A673 (cell line): ENCODE measurements around the gene DSP. TPM values are rescaled to one million over a fixed set of nuclear protein-coding genes. Genes with fewer than 3 reads are reported as not detected.

Experiments used
- BruUV-seq: library from RNA; stranded (reverse); fragments of 400-500 nt; replicated peaks from 2 replicates; lab custom pipeline; 2021; lab: Mats Ljungman, UMichigan
- CTCF ChIA-PET: fragments of 300-600 bp; sonication (Branson Sonifier 250); formaldehyde crosslinking; loops from one replicate; lab custom pipeline; 2022; ENCODE audit warnings: antibody characterized with exemption; lab: Charles Lee
- POLR2A ChIA-PET: fragments of 300-600 bp; sonication (Branson Sonifier 250); formaldehyde crosslinking; loops from one replicate; lab custom pipeline; 2022; ENCODE audit warnings: antibody characterized with exemption; ENCODE audit not compliant: low non-redundant PET; lab: Charles Lee
- DNase-seq: peaks from one replicate; pipeline ENCODE4 v3.0.0-alpha.2; 2015; ENCODE audit warnings: low spot score
- H3K27ac ChIP-seq: fragments of 200-600 bp; sonication (generic); 2 replicates; pipeline ENCODE4 v1.5.1; 2016; ENCODE audit warnings: mixed run types, low read depth, mild to moderate bottlenecking, mixed read lengths, antibody characterized with exemption, low read length; ENCODE audit not compliant: poor library complexity, severe bottlenecking
- H3K27me3 ChIP-seq: fragments of 200-600 bp; sonication (generic); replicated peaks from 2 replicates; pipeline ENCODE4 v1.6.1; 2017; ENCODE audit warnings: mixed run types, low read depth, mild to moderate bottlenecking, mixed read lengths, antibody characterized with exemption, low read length; ENCODE audit not compliant: insufficient read depth, poor library complexity
- H3K36me3 ChIP-seq: fragments of 200-600 bp; sonication (generic); 2 replicates; pipeline ENCODE4 v1.6.1; 2016; ENCODE audit warnings: mixed run types, mild to moderate bottlenecking, mixed read lengths, antibody characterized with exemption, low read length; ENCODE audit not compliant: insufficient read depth, poor library complexity, severe bottlenecking
- H3K4me1 ChIP-seq: fragments of 200-600 bp; sonication (generic); 2 replicates; pipeline ENCODE4 v1.6.1; 2017; ENCODE audit warnings: mixed run types, mild to moderate bottlenecking, mixed read lengths, antibody characterized with exemption, low read length; ENCODE audit not compliant: insufficient read depth, poor library complexity, severe bottlenecking
- H3K4me3 ChIP-seq: fragments of 200-600 bp; sonication (generic); 2 replicates; pipeline ENCODE4 v1.5.1; 2016; ENCODE audit warnings: low read depth, mixed run types, mild to moderate bottlenecking, mixed read lengths, low read length; ENCODE audit not compliant: poor library complexity, severe bottlenecking
- H3K9me3 ChIP-seq: fragments of 200-600 bp; sonication (generic); 2 replicates; pipeline ENCODE4 v1.6.1; 2016; ENCODE audit warnings: mixed run types, low read depth, mild to moderate bottlenecking, mixed read lengths, antibody characterized with exemption, low read length; ENCODE audit not compliant: poor library complexity, severe bottlenecking
- CTCF ChIP-seq: fragments of 300-800, 200-600 bp; sonication (generic); conservative IDR thresholded peaks from 2 replicates; pipeline ENCODE4 v1.5.1; 2017; ENCODE audit warnings: low read depth, mild to moderate bottlenecking, antibody characterized with exemption, low read length, moderate library complexity, mixed read lengths
- EZH2 ChIP-seq: fragments of 200-600 bp; sonication (generic); IDR thresholded peaks from 2 replicates; pipeline ENCODE4 v1.6.1; 2017; ENCODE audit warnings: borderline replicate concordance, low read depth, mild to moderate bottlenecking, mixed read lengths, antibody characterized with exemption, low read length; ENCODE audit not compliant: poor library complexity, severe bottlenecking
- intact Hi-C: fragments of 100-400 bp; cut with micrococcal nuclease; formaldehyde crosslinking; loops from one replicate; pipeline ENCODE4 v1.10.0; 2022; ENCODE audit not compliant: unreplicated experiment
- total RNA-seq: library from RNA; stranded (reverse); gene quantifications from 2 replicates; pipeline ENCODE4 v1.2.3, GENCODE V29; 2021

Gene DSP
- total RNA-seq, 1 experiment from 2014 or later = 0.28 TPM

- H3K4me3 ChIP-seq = no peak overlapping the region
- CTCF ChIA-PET = interaction anchor here (0.6 kb wide), 1 partner anchor 70 kb away, joined by 5 read pairs; no protein-coding TSS in a partner anchor
- intact Hi-C loops = no loop called here
- no peak overlapping the region for H3K27ac ChIP-seq
- peaks cover 8% of the 10 kb centered on the region for H3K4me1 ChIP-seq
- H3K36me3 ChIP-seq = no peaks in the 10 kb centered on the region
- TF ChIP-seq CTCF (no peak), EZH2 (no peak)
- no peaks in the 10 kb centered on the region for H3K9me3 ChIP-seq
- peaks cover 62% of the 10 kb centered on the region for H3K27me3 ChIP-seq
- DNase-seq = no peak
- BruUV-seq = no TSS peak
- POLR2A ChIA-PET = no interaction called here
Observed at GRCh38 chr6:7546383-7546782, 4.9 kb downstream of the DSP start.

- H3K27ac ChIP-seq = no peak overlapping the region
- intact Hi-C loops = no loop called here
- H3K9me3 ChIP-seq = no peaks in the 10 kb centered on the region
- H3K4me3 ChIP-seq = no peak overlapping the region
- H3K27me3 ChIP-seq = peaks cover 56% of the 10 kb centered on the region
- ChIA-PET POLR2A (no interaction called here), CTCF (no interaction called here)
- no peaks in the 10 kb centered on the region for H3K36me3 ChIP-seq
- peaks cover 8% of the 10 kb centered on the region for H3K4me1 ChIP-seq
- no peak for DNase-seq
- TF ChIP-seq EZH2 = no peak
- TF ChIP-seq CTCF = no peak
- no TSS peak for BruUV-seq
Observed at GRCh38 chr6:7546896-7547295, 5.4 kb downstream of the DSP start.

- no peaks in the 10 kb centered on the region for H3K9me3 ChIP-seq
- intact Hi-C loops = no loop called here
- CTCF ChIA-PET = no interaction called here
Observed at GRCh38 chr6:7547315-7547714, 5.8 kb downstream of the DSP start.

More at GRCh38 chr6:7547315-7547714, 5.8 kb downstream of the DSP start:
- H3K27me3 ChIP-seq = peaks cover 52% of the 10 kb centered on the region
- H3K27ac ChIP-seq = no peak overlapping the region
- TF ChIP-seq CTCF (no peak), EZH2 (no peak)
- BruUV-seq = no TSS peak
- peaks cover 4% of the 10 kb centered on the region for H3K4me1 ChIP-seq
- H3K36me3 ChIP-seq = no peaks in the 10 kb centered on the region
- POLR2A ChIA-PET = no interaction called here
- no peak for DNase-seq
- H3K4me3 ChIP-seq = no peak overlapping the region
